Measurements from ENCODE around the gene PTPRN2. TPM values are rescaled to one million over a fixed set of nuclear protein-coding genes. Genes with fewer than 3 reads are reported as not detected.
"Not testable (repeated sequence)": the region's sequence is repeated elsewhere in the genome, so short reads cannot be mapped to it uniquely, and the experiment has no call there.

Gene PTPRN2
- total and polyA plus RNA-seq, 7 donors, result 0.47 to 0.82 (median 0.51) TPM

- WGBS, 3 donors, result 87 to 90% (median 87%) methylated on average over 28 to 35 of the region's 35 CpGs
- Histone ChIP-seq H3K27me3 (ENCODE audit: insufficient read depth in 3 of 3, low read length in 2 of 3) (no peaks in the 10 kb centered on the region), H3K4me1 (no peaks in the 10 kb centered on the region), H3K27ac (no peak overlapping the region), H3K9me3 (peaks cover 8% of the 10 kb centered on the region), H3K36me3 (ENCODE audit: insufficient read depth in 1 of 2, low read depth in 1 of 2) (no peaks in the 10 kb centered on the region), H3K4me3 (no peak overlapping the region)
- DNase-seq (no peak), ATAC-seq (no peak)
- TF ChIP-seq, protein P1, sequence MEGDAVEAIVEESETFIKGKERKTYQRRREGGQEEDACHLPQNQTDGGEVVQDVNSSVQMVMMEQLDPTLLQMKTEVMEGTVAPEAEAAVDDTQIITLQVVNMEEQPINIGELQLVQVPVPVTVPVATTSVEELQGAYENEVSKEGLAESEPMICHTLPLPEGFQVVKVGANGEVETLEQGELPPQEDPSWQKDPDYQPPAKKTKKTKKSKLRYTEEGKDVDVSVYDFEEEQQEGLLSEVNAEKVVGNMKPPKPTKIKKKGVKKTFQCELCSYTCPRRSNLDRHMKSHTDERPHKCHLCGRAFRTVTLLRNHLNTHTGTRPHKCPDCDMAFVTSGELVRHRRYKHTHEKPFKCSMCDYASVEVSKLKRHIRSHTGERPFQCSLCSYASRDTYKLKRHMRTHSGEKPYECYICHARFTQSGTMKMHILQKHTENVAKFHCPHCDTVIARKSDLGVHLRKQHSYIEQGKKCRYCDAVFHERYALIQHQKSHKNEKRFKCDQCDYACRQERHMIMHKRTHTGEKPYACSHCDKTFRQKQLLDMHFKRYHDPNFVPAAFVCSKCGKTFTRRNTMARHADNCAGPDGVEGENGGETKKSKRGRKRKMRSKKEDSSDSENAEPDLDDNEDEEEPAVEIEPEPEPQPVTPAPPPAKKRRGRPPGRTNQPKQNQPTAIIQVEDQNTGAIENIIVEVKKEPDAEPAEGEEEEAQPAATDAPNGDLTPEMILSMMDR (IDR thresholded peaks at IDR 0.05), result no peak
- intact Hi-C loops (cut with DNase I), result no loop called here
These were observed 677.2 kb downstream of the PTPRN2 start for GRCh38 chr7:157910446-157910845.

- intact Hi-C loops (cut with DNase I); H3K9me3 ChIP-seq; H3K4me1 ChIP-seq; H3K36me3 ChIP-seq (ENCODE audit: insufficient read depth in 1 of 2, low read depth in 1 of 2); H3K27ac ChIP-seq; DNase-seq; ATAC-seq; H3K27me3 ChIP-seq (ENCODE audit: insufficient read depth in 3 of 3, low read length in 2 of 3); H3K4me3 ChIP-seq: not testable (repeated sequence)
- 96 to 97% (median 97%) methylated on average over 25 to 41 of the region's 43 CpGs for WGBS, 3 donors
These were observed 677.6 kb downstream of the PTPRN2 start for GRCh38 chr7:157910045-157910444.

DNA sequence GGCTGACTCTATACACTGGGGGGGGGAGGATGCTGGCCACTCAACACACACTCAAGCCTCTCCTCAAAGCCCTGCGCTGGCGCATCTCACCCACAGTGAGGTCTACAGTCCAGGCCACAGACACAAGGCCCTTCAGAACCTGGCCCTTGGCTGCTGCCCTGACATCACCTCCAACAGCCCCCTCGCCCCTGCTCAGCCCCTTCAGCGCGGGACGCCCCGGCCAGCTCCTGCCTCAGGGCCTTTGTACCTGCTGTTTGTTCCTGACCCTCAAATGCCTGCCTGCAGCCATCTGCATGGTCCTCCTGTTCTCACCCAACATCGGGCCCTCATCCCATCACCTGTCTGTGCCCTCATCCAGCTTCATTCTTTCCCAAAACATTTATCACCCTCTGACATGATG lies 678.3 kb downstream of the PTPRN2 start:
- intact Hi-C loops (cut with DNase I), result no loop called here
- Histone ChIP-seq H3K4me1 (no peaks in the 10 kb centered on the region), H3K27me3 (ENCODE audit: insufficient read depth in 3 of 3, low read length in 2 of 3) (no peaks in the 10 kb centered on the region), H3K27ac (no peak overlapping the region), H3K36me3 (ENCODE audit: insufficient read depth in 1 of 2, low read depth in 1 of 2) (no peaks in the 10 kb centered on the region), H3K4me3 (no peak overlapping the region), H3K9me3 (peaks cover 2% of the 10 kb centered on the region)
- DNase-seq, result no peak
- no peak for ATAC-seq
- 93 to 97% (median 95%) methylated on average over 8 of the region's 8 CpGs for WGBS, 3 donors
- TF ChIP-seq, protein P1 (IDR thresholded peaks at IDR 0.05), result no peak

GRCh38 chr7:157908006-157908782 lies 679.4 kb downstream of the PTPRN2 start:
- DNase-seq (no peak), ATAC-seq (no peak)
- H3K36me3 ChIP-seq (ENCODE audit: insufficient read depth in 1 of 2, low read depth in 1 of 2), result no peaks in the 10 kb centered on the region
- H3K9me3 ChIP-seq, result no peaks in the 10 kb centered on the region
- H3K4me3 ChIP-seq, result no peak overlapping the region
- TF ChIP-seq, protein P1 (IDR thresholded peaks at IDR 0.05), result no peak
- WGBS, 3 donors, result 84 to 86% (median 84%) methylated on average over 31 of the region's 31 CpGs
- no peaks in the 10 kb centered on the region for H3K4me1 ChIP-seq
- H3K27ac ChIP-seq, result no peak overlapping the region
- intact Hi-C loops (cut with DNase I), result no loop called here
- no peaks in the 10 kb centered on the region for H3K27me3 ChIP-seq (ENCODE audit: insufficient read depth in 3 of 3, low read length in 2 of 3)

DNA sequence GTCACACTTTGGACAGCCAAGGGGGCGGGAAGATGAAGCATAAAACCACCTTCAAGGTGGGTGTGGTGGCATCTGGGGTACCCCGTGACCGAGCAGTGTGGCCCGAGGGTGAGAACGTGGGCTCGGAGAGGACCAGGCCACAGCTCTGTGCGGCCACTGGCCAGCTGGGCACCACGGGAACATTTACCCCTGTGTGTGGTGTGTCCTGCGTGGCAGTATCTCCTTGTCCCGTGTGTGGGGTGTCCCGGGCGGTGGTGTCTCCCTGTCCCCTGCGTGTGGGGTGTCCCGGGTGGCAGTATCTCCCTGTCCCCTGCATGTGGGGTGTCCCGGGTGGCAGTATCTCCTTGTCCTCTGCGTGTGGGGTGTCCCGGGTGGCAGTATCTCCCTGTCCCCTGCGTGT lies 680.5 kb downstream of the PTPRN2 start:
- intact Hi-C loops (cut with DNase I), result no loop called here
- ATAC-seq, result no peak
- Histone ChIP-seq H3K36me3 (ENCODE audit: insufficient read depth in 1 of 2, low read depth in 1 of 2) (no peaks in the 10 kb centered on the region), H3K4me3 (no peak overlapping the region), H3K27me3 (ENCODE audit: insufficient read depth in 3 of 3, low read length in 2 of 3) (no peaks in the 10 kb centered on the region), H3K4me1 (no peaks in the 10 kb centered on the region), H3K9me3 (no peaks in the 10 kb centered on the region), H3K27ac (no peak overlapping the region)
- 92 to 97% (median 95%) methylated on average over 17 to 18 of the region's 18 CpGs for whole genome bisulfite sequencing, 3 donors
- TF ChIP-seq, protein P1 (IDR thresholded peaks at IDR 0.05), result no peak
- no peak for DNase-seq

Measured in psoas muscle (tissue), 8 donors.